Transverse colon (tissue), 4 donors: ENCODE data around the gene ARMC6. TPM values are rescaled to one million over a fixed set of nuclear protein-coding genes. Genes with fewer than 3 reads are reported as not detected.
"Not testable (repeated sequence)": the region's sequence is repeated elsewhere in the genome, so short reads cannot be mapped to it uniquely, and the experiment has no call there.

ENCODE experiments used
- DNase-seq: peaks from one replicate; pipeline ENCODE4 v3.0.0-alpha.2; 2019
- H3K27ac ChIP-seq, 4 donors: fragments of 200-600 bp; sonication (generic); 2 replicates each; pipeline ENCODE4 v1.5.1; 2016 to 2018; ENCODE audit warnings: inconsistent platforms in 4 of 4
- H3K27me3 ChIP-seq: fragments of 200-600 bp; sonication (generic); 2 replicates; pipeline ENCODE4 v1.5.1; 2017; ENCODE audit warnings: inconsistent platforms
- H3K36me3 ChIP-seq, 4 donors: fragments of 200-600 bp; sonication (generic); 2 replicates each; pipeline ENCODE4 v1.5.1; 2017 to 2019; ENCODE audit warnings: inconsistent platforms in 4 of 4
- H3K4me1 ChIP-seq, 4 donors: fragments of 200-600 bp; sonication (generic); 2 replicates each; pipeline ENCODE4 v1.5.1; 2017 to 2020; ENCODE audit warnings: inconsistent platforms in 4 of 4
- H3K4me3 ChIP-seq, 4 donors: fragments of 200-600 bp; sonication (generic); 1 replicate in 1 of 4; 2 replicates in 3 of 4; pipeline versions ENCODE4 v1.5.1 to v1.6.1; 2017 to 2019; ENCODE audit warnings: inconsistent platforms in 4 of 4
- H3K9me3 ChIP-seq, 2 donors: fragments of 200-600 bp; sonication (generic); 2 replicates each; pipeline ENCODE4 v1.5.1; 2017 to 2019; ENCODE audit warnings: inconsistent platforms in 2 of 2
- EP300 ChIP-seq: sonication (generic); formaldehyde crosslinking; IDR thresholded peaks from one replicate; pipeline ENCODE4 v1.6.1; 2017; ENCODE audit warnings: antibody characterized with exemption, low read depth
- POLR2A ChIP-seq: fragments of 450-650 bp; IDR thresholded peaks from one replicate; pipeline ENCODE4 v1.6.1; 2016; ENCODE audit warnings: antibody characterized with exemption, mild to moderate bottlenecking, moderate library complexity
- POLR2AphosphoS5 ChIP-seq, 3 donors: sonication (generic); formaldehyde crosslinking; IDR thresholded peaks; one replicate each; pipeline ENCODE4 v1.6.1; 2016; ENCODE audit warnings: antibody characterized with exemption in 3 of 3
- WGBS, 2 donors: methylation state at CpG; one replicate each; pipeline ENCODE4 v1.1.5; 2018; ENCODE audit warnings: low coverage in 1 of 2; 5-methylcytosine and 5-hydroxymethylcytosine counted together
- in situ Hi-C, 4 donors: fragments of 200-750 bp; cut with MboI; loops; one replicate each; pipeline versions ENCODE4 v1.15.0 to v1.15.1; 2017; ENCODE audit warnings: low sequenced_read_pairs in 3 of 4, low pct_ligation_motif_present in 1 of 4, low pct_unique_long_range_greater_than_20kb in 1 of 4
- intact Hi-C: fragments of 100-400 bp; cut with DNase I; formaldehyde crosslinking; loops from one replicate; pipeline ENCODE4 v1.15.1; 2023; ENCODE audit warnings: low total_unique reads
- total RNA-seq, 4 donors: library from RNA; depleted of rRNA; stranded (reverse); fragments of >200 nt; gene quantifications; one replicate each; pipeline ENCODE4 v1.1.0, GENCODE V29; 2016
- TF ChIP-seq, protein P1 (sequence below), 5 experiments: fragments of 200-600 bp in 3 of 5; fragments of 450-650 bp in 2 of 5; sonication (generic) in 3 of 5; IDR thresholded peaks; 1 replicate in 2 of 5; 2 replicates in 3 of 5; pipeline ENCODE4 v1.5.1; 2016 to 2017; ENCODE audit warnings: antibody characterized with exemption in 5 of 5, inconsistent platforms in 3 of 5, mild to moderate bottlenecking in 2 of 5, moderate library complexity in 1 of 5

Gene ARMC6
- total RNA-seq, 4 donors from 2014 or later, result 15.2 to 220 (median 22.9) TPM

- in situ Hi-C loops, result no loop called here
- Histone ChIP-seq H3K4me3 (peak overlapping the region in 3 of 4 donors; percentile 2 to 39 (median 30)), H3K4me1 (peaks cover 0 to 16% (median 16%) of the 10 kb centered on the region in 4 donors), H3K27me3 (peaks cover 6% of the 10 kb centered on the region), H3K27ac (peak overlapping the region in 3 of 4 donors; percentile 6 to 47 (median 27)), H3K9me3 (no peaks in the 10 kb centered on the region), H3K36me3 (no peaks in the 10 kb centered on the region)
- no peak for TF ChIP-seq POLR2AphosphoS5 (IDR thresholded peaks at IDR 0.05)
- TF ChIP-seq, protein P1, sequence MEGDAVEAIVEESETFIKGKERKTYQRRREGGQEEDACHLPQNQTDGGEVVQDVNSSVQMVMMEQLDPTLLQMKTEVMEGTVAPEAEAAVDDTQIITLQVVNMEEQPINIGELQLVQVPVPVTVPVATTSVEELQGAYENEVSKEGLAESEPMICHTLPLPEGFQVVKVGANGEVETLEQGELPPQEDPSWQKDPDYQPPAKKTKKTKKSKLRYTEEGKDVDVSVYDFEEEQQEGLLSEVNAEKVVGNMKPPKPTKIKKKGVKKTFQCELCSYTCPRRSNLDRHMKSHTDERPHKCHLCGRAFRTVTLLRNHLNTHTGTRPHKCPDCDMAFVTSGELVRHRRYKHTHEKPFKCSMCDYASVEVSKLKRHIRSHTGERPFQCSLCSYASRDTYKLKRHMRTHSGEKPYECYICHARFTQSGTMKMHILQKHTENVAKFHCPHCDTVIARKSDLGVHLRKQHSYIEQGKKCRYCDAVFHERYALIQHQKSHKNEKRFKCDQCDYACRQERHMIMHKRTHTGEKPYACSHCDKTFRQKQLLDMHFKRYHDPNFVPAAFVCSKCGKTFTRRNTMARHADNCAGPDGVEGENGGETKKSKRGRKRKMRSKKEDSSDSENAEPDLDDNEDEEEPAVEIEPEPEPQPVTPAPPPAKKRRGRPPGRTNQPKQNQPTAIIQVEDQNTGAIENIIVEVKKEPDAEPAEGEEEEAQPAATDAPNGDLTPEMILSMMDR (IDR thresholded peaks at IDR 0.05), result no peak
- no peak for TF ChIP-seq EP300
- no peak for TF ChIP-seq POLR2A
- intact Hi-C loops, result no loop called here
- DNase-seq, result no peak
- 65% methylated on average over 23 of the region's 25 CpGs; no CpG with 5 or more reads in 1 of the 2 donors for WGBS, 2 donors
These were observed 72.7 kb downstream of the ARMC6 start for GRCh38 chr19:19106056-19106551.

DNA sequence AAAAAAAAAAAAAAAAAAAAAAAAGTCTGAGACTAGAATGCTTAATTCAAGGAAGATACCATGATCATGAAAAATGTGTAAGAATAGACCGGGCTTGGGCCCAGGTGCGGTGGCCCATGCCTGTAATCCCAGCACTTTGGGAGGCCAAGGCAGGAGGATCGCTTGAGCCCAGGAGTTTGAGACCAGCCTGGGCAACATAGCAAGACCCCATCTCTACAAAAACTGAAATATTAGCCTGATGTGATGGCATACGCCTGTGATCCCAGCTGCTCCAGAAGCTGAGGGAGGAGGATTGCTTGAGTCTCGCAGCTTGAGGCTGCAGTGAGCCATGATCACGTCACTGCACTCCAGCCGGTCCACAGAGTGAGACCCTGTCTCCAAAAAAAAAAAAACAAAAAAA, 73.5 kb downstream of the ARMC6 start:
- H3K27me3 ChIP-seq, in situ Hi-C loops, H3K4me3 ChIP-seq, H3K36me3 ChIP-seq, H3K27ac ChIP-seq, DNase-seq, H3K9me3 ChIP-seq, intact Hi-C loops: not testable (repeated sequence)
- H3K4me1 ChIP-seq, result peaks cover 0 to 19% (median 16%) of the 10 kb centered on the region in 4 donors
- 92 to 97% methylated on average over 7 of the region's 7 CpGs for WGBS, 2 donors

- whole genome bisulfite sequencing, 2 donors, result 80% methylated on average over 11 of the region's 11 CpGs; no CpG with 5 or more reads in 1 of the 2 donors
- Histone ChIP-seq H3K27me3 (peaks cover 6% of the 10 kb centered on the region), H3K36me3 (no peaks in the 10 kb centered on the region), H3K4me1 (peaks cover 0 to 19% (median 16%) of the 10 kb centered on the region in 4 donors), H3K4me3 (no peak overlapping the region), H3K9me3 (no peaks in the 10 kb centered on the region), H3K27ac (no peak overlapping the region)
- in situ Hi-C loops, result no loop called here
- DNase-seq, result no peak
- TF ChIP-seq EP300 (no peak), POLR2A (no peak), POLR2AphosphoS5 (IDR thresholded peaks at IDR 0.05) (no peak)
- TF ChIP-seq, protein P1 (IDR thresholded peaks at IDR 0.05), result no peak
- intact Hi-C loops, result no loop called here
These were observed 74.3 kb downstream of the ARMC6 start for GRCh38 chr19:19107654-19108053.

Other genes starting within 250 kb of the ARMC6 start
- gene COMP, start 242.3 kb upstream of the ARMC6 start, total RNA-seq, result under 1 TPM in 2 of 4 donors, not detected in 2; 0.32 to 0.55 TPM
- gene UPF1, start 201.6 kb upstream of the ARMC6 start, total RNA-seq, result 100 to 1,000 TPM in 1 of 4 donors, 10 to 100 TPM in 3; 84.2 to 153 (median 91.9) TPM
- not detected for gene CERS1, start 137.4 kb upstream of the ARMC6 start, total RNA-seq
- 100 to 1,000 TPM; 144 to 268 (median 179) TPM for gene COPE, start 114.2 kb upstream of the ARMC6 start, total RNA-seq
- 10 to 100 TPM; 42.1 to 90.8 (median 50.4) TPM for gene DDX49, start 113.9 kb upstream of the ARMC6 start, total RNA-seq
- 10 to 100 TPM in 3 of 4 donors, 1 to 10 TPM in 1; 8.1 to 82.0 (median 12.7) TPM for gene HOMER3, start 92.4 kb upstream of the ARMC6 start, total RNA-seq
- 100 to 1,000 TPM in 1 of 4 donors, 10 to 100 TPM in 3; 43.0 to 132 (median 57.9) TPM for gene SUGP2, start 86 bp upstream of the ARMC6 start, total RNA-seq
- 100 to 1,000 TPM in 1 of 4 donors, 10 to 100 TPM in 2, 1 to 10 TPM in 1; 6.8 to 141 (median 24.5) TPM for gene SLC25A42, start 30.4 kb downstream of the ARMC6 start, total RNA-seq
- 10 to 100 TPM; 16.9 to 41.9 (median 18.5) TPM for gene TMEM161A, start 104.9 kb downstream of the ARMC6 start, total RNA-seq
- under 1 TPM in 1 of 4 donors, not detected in 3; 0.95 TPM for gene MEF2B, start 136.7 kb downstream of the ARMC6 start, total RNA-seq
- gene BORCS8, start 158.5 kb downstream of the ARMC6 start, total RNA-seq, result 100 to 1,000 TPM in 1 of 4 donors, 10 to 100 TPM in 3; 13.0 to 132 (median 26.6) TPM
- gene RFXANK, start 158.7 kb downstream of the ARMC6 start, total RNA-seq, result 10 to 100 TPM; 35.9 to 51.1 (median 48.6) TPM
- 10 to 100 TPM in 1 of 4 donors, 1 to 10 TPM in 3; 2.2 to 12.3 (median 6.4) TPM for gene NR2C2AP, start 169.8 kb downstream of the ARMC6 start, total RNA-seq
- gene NCAN, start 178.4 kb downstream of the ARMC6 start, total RNA-seq, result under 1 TPM in 1 of 4 donors, not detected in 3; 0.16 TPM
- 10 to 100 TPM in 2 of 4 donors, 1 to 10 TPM in 2; 4.0 to 54.6 (median 17.5) TPM for gene TM6SF2, start 239.7 kb downstream of the ARMC6 start, total RNA-seq